HG02840 (cell line): ENCODE data around the gene STYK1.
"Not testable (repeated sequence)": the region's sequence is repeated elsewhere in the genome, so short reads cannot be mapped to it uniquely, and the experiment has no call there.

Experiments
- ATAC-seq: cut with Tn5 transposase; IDR thresholded peaks from one replicate; pipeline ENCODE4 v1.9.1; 2021; ENCODE audit warnings: mild to moderate bottlenecking, moderate library complexity, moderate number of reproducible peaks; ENCODE audit not compliant: unreplicated experiment, low FRiP score

STYK1 gene

DNA sequence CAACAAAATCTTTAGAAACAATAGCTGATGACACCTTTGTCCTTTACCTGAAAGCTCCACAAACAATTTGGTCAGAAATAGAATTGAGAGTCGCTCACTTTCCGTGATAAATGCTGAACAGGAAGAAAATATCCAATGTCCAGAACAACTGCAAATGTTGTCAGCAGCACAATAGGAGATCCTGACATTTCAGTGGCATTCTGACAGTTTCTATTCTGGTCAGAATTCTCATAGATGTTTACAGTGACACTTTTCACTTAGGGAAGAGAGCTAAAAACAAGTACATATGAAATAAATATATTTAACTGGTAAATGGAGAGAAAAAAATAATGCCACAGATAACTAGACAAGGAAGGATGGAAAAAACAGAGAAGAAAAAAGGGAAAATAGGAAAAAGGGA is 99.5 kb downstream of the STYK1 start:
- no peak for ATAC-seq

DNA sequence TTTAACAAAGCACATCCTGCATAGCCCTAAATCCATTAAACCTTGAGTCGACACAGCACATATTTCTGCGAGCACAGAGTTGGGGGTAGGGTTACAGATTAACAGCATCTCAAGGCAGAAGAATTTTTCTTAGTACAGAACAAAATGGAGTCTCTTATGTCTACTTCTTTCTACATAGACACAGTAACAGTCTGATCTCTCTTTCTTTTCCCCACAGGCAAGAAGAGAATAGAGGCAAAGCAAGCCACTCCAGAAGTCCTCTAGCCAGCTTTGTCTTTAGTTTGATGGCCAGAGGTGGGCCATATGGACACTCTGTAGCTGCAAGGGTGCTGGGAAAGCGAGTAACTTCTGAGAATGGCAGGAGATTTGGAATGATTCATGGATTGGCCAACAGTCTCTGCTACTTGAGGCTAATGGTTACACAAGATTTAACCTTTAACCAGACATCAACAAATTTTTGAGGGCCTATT is 101.8 kb downstream of the STYK1 start:
- ATAC-seq: not testable (repeated sequence)

DNA sequence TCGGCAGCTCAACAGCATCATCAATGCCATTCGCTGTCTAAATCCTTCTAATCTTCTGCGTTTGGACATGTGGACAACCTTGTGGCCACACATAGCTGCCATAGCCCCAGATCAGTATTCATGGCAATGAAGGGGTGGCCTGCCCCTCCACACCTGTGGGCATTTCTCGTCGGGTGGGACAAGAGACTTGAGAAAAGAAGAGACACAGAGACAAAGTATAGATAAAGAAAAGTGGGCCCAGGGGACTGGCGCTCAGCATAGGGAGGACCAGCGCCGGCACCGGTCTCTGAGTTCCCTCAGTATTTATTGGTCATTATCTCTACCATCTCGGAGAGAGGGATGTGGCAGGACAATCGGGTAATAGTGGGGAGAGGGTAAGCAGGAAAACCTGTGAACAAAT is 102.7 kb downstream of the STYK1 start:
- no peak for ATAC-seq
